GM19438 (cell line): ENCODE measurements around the gene POLA2.

Source experiments
- ATAC-seq: cut with Tn5 transposase; IDR thresholded peaks from one replicate; pipeline ENCODE4 v1.9.1; 2021; ENCODE audit warnings: low read depth; ENCODE audit not compliant: unreplicated experiment

POLA2 gene

DNA sequence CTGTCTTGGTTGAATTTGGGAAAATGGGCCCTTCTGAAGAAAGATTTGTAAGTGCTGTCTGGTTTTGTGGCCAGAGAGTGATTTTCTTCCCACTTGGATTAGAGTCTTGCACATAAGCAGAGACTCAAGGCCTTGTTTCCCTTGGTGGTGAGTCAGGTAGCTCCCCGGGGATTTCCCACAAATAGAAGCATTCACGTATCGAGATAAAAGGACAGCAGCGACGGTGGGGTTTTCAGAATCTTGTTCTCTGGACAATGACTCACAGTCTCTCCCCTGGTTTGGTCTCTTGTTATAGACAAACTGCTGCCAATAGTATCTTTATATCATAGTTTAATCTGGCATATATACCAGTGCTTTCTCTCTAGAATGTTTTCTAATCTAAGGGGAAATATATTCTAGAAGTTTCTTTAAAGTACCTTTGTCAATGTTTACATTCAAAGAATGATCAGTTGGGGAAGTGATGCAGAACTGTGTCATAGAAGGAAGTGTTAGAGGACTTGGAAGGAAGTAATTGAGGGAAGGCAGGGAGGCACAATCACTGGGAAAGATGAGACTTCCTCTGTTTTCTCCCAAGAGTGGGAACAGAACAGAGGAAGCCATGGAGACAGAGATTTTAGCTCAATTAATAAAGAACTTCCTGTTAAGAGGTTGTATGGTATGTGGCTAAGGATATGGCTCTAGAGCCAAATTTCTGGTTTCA is 18.1 kb downstream of the POLA2 start:
- ATAC-seq: no peak

DNA sequence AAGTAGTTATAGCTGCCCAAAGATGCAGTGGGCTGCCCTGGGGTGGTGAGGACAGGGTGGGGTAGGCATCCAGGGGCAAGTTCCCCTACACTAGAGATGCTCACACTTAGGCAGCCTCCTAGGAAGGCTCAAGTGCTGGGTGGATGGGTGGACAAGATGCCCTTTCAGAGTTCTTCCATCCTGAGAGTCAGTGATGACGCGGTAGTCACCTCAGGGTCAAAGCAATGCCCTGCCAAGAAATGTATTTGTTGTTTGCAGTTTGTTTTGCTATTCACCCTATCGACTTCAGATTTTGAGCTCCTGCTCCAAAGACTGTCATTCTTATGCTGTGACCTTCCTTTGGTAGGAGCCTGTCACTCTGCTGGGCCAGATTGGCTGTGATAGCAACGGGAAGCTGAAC is 18.9 kb downstream of the POLA2 start:
- no peak for ATAC-seq

DNA sequence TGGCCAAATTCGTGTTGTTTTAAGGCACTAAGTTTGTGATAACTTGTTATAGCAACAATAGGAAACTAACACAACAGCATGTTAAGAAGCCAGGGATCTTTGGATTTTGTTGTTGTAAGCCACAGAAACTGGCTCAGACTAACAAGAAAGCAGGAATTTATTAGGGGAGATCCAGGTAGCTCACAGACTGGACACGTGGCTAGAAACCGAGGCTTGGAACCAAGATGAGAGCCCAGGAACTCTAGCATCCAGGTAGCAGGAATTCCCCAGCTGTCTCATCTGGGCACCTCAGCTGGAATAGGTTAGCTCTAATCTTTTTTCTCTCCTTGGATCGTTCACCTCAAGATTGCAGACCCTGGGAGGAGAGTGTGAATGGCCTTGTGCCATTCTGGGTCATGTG is 24.9 kb downstream of the POLA2 start:
- no peak for ATAC-seq

DNA sequence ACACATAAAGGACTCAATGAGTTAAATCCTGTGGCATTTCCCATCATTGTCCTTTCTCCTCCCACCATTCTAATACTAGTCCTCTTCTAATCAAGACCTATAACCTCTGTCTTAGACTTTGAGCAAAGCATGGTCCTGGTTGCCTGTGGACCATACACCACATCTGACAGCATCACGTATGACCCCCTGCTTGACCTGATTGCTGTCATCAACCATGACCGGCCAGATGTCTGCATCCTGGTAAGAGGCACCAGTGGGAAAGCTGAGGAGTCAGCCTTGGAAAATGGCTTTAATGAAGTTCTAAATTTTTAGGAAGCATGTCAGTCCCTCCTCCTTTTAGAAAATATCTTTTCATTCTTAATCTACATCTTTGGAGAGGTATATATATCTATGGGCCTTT is 25.8 kb downstream of the POLA2 start:
- no peak for ATAC-seq

- no peak for ATAC-seq
Measured at GRCh38 chr11:65288706-65289536, 27.2 kb downstream of the POLA2 start.

GRCh38 chr11:65290448-65291165 is 28.8 kb downstream of the POLA2 start:
- no peak for ATAC-seq

DNA sequence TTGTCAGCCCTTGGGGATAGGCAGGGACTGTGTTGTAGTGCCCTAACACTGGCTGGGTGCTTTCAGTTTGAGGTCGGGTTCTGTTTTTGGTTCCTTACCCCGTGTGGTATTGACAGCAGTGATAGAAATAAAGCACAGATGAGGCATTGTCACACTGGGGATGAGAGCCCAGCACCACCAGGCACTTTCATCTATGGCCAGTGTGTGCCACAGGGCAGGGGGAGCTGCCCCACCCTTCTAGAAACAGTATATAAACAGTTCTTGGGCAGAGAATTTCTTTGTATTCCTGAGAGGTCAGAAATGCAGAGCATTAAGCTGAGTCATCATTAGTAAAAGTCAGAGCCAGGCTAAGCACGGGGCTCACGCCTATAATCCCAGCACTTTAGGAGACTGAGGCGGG is 29.9 kb downstream of the POLA2 start:
- ATAC-seq: no peak

GRCh38 chr11:65292890-65293289 is 31.1 kb downstream of the POLA2 start:
- ATAC-seq: no peak

DNA sequence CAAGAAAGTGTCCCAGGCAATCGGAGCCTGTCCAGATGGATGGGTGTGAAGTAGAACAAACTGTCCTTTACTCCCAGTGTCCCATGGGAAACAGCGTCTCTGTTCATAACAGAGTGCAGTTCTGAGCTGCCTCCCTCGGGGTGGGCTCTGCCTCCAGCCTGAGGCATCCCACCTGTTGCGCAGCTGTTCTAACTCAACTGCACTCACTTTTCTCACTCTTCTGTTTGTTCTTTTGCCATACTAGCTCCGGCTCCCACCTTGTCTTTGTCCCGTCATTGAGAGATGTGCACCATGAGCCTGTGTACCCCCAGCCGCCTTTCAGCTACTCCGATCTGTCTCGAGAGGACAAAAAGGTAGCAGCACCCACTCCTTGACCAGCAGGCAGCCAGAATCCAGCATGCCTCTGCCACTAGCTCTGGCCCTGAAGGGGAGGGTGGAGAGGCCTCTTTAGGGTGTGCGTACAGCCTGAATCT is 32.2 kb downstream of the POLA2 start:
- no peak for ATAC-seq

- ATAC-seq: no peak
Measured at GRCh38 chr11:65295001-65295400, 33.2 kb downstream of the POLA2 start.

DNA sequence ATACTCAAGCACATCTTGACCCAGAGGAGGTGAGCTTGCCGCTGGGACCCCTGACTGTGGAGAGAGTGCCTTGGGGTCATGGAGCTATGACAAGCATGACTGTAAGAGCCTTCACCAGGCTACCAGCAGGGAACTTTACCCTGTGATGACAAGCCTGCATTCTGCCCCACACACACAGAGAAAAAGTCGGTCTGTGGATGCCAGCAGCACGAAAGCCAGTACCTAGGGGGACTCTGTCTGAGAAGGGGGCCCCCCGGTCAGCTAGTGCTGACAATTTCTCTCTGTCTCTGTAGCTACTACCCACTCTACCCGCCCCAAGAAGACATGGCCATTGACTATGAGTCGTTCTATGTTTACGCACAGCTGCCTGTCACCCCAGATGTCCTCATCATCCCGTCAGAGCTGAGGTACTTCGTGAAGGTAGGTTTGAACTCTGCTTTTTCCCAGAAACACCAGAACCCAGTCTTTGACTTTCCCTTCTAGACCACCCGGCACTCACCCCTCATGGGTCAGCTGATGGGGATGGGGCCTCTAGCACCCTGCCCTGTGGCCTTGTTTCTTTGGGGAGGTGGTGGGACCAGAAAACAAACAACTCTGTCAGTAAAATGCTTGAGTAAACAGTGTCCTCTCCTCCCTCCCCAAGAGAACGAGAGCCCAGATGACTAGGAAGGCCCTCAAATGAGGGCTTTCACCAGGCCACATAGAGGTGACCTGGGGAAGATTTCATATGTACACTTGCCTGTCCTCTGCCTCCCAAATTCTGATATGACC is 34.0 kb downstream of the POLA2 start:
- ATAC-seq: no peak

GRCh38 chr11:65297026-65297672 is 35.4 kb downstream of the POLA2 start:
- ATAC-seq: no peak

DNA sequence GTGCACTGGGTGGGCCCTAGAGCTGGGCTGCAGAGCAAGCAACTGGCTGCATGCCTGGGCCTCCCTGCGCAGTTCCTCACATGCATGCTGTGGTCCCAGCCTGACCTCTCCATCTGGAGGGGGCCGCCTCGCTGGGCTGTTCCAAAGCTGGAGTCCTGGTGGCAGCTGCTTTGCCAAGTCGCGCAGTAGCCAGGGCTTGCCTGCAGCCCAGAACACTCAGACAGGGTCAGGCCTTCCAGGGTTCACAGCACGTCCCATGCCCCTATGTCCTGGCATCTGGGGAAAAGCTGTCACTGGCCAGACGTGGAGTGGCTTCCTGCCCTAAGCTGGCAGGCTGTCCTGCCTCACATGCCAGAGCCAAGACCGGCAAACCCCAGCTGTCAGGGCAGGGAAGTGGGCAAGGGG is 36.4 kb downstream of the POLA2 start:
- no peak for ATAC-seq

DNA sequence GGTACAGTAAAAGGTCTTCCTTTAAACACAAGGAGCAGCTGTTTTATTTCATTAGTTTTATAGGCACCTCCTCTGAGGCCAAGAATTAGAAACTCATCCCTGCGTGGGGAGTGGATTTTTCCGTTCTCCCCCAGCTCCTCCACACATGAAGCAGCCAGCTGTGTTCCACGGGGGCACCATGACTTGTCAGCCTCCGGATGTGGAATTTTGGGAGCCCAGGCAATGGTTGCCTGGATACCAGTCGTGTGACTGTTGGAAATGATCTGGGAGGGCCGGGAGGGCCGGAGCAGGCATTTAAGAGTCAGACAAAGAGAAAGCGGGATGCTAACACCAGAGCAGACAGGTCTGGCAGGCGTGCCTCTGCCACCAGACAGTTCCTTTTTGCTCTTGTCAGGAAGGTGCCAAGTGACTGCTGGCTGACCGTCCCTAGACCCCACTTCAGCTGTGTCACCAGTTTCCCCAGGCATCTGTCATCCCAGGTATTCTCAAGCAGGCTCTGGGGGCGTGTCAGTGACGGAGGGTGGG is 37.0 kb downstream of the POLA2 start:
- no peak for ATAC-seq

DNA sequence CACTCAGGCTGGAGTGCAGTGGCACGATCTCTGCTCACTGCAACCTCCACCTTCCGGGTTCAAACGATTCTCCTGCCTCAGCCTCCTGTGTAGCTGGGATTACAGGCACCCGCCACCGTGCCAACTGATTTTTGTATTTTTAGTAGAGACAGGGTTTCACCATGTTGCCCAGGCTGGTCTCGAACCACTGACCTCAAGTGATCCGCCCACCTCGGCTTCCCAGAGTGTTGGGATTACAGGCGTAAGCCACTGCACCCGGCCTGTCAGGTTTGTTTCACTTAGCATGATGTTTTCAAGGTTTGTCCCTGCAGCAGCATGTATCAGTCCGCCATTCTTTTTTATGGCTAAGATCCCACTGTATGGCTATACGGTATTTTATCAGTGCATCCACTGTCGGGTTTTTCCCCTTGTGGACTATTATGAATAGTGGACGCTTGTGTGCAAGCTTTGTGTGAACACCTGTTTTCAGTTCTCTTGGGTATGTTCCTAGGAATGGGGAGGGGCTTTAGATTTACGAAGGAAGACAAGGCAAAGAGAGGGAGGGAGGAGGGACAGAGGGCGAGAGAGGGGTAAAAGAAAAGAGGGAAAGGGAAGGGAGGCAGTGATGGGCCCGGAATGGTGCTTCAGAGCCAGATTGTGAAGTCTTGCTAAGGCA is 39.0 kb downstream of the POLA2 start:
- ATAC-seq: no peak

DNA sequence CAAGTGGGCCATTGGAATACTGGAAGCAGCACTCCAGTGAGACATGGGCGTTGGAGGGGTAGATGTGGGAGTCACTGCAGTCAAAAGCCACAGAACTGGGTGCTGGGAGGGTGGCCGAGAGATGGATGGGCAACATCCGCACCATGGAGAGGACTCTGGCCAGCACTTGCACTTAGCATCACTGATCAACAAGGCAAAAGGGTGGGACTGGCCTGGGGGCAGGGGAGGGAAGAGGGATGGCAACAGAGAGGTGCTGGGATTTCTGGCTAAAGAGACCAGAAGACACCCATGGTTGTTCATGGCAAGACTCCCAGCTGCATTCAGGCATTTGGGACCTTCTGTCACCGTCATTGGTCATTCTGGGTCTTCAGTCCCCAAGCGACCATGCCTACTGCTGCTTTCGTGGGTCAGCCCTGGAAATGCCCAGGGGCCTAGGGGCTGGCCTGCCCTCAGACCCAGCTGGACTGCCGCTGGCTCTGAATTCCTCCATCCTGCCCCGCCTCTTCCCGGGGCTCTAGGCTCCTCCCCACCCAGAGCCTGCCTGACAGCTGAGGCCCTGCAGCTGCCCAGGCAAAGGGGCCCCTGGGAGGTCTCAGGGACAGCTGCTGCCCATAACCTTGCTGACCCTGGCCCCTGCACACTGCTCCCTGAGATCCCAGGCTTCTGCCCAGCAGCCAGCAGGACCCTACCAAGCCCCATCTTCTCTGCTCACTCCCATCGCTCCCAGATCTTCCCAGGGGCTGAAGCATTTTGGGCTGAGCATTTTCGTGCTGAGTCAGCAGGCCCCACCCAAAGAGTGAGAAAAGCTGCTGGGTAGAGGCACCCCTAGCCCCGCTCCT is 39.9 kb downstream of the POLA2 start:
- no peak for ATAC-seq

DNA sequence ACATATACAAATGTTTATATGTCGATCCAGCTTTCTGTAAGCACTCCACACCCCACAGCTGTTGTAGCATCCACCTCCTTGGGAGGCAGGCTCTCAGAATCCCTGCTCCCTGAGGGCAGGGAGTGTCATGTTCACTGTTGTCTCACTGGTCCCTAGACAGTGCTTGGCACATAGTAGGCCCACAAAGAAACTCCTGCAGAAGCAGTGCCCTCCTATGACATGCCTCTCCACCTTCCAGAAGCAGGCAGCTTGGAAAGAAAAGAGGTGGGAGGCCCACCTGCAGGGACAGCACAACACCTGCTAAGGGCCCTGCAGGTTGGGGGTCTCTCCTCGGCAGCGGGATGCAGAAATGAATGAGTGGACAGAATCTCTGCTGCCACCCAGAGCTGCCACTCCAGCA is 41.8 kb downstream of the POLA2 start:
- no peak for ATAC-seq

DNA sequence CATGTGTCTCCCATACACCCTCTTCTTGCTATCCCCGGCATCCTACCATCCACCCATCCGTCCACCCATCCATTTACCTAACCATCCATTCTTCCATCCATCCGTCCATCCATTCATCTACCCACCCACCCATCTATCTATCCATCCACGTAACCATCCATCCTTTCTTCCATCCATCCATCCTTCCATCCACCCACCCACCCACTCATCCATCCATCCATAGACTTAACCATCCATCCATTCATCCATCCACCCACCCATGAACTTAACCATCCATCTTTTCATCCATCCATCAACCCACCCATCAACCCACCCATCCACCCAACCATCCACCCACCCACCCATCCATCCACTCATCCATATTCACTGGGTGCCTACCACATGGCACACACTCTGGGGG is 42.3 kb downstream of the POLA2 start:
- no peak for ATAC-seq

DNA sequence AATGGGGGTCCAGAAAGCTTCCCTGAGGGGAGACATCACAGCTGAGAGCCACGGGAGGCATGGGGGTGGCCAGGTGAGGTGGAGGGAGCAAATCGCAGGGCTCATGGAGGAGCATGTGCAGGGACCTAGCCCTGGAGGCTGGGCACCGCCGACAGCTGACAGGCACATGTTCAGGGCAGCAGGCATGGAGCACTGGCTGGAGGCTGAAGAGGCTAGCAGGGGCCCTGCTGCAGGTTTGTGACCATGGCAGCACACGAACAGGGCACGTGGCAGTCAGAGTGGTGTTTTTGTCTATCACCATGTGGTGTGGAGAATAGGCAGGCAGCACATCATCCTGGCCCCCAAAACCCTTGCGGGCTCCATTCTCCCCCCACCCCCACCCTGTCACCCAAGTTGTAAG is 42.9 kb downstream of the POLA2 start:
- ATAC-seq: no peak
